Stimulated activated CD4-positive, alpha-beta T cell treated with anti-CD3 and anti-CD28 coated beads, Interleukin-1b, Interleukin-23, amount 100 ng/mL, for 24 hours (primary cell): ENCODE data around the gene DNAJC12.
"Not testable (repeated sequence)": the region's sequence is repeated elsewhere in the genome, so short reads cannot be mapped to it uniquely, and the experiment has no call there.

Source experiments
- DNase-seq, 4 experiments: peaks; one replicate each; pipeline ENCODE4 v3.0.0-alpha.2; 2020; ENCODE audit warnings: low read depth in 4 of 4, low spot score in 1 of 4

DNAJC12 gene

DNA sequence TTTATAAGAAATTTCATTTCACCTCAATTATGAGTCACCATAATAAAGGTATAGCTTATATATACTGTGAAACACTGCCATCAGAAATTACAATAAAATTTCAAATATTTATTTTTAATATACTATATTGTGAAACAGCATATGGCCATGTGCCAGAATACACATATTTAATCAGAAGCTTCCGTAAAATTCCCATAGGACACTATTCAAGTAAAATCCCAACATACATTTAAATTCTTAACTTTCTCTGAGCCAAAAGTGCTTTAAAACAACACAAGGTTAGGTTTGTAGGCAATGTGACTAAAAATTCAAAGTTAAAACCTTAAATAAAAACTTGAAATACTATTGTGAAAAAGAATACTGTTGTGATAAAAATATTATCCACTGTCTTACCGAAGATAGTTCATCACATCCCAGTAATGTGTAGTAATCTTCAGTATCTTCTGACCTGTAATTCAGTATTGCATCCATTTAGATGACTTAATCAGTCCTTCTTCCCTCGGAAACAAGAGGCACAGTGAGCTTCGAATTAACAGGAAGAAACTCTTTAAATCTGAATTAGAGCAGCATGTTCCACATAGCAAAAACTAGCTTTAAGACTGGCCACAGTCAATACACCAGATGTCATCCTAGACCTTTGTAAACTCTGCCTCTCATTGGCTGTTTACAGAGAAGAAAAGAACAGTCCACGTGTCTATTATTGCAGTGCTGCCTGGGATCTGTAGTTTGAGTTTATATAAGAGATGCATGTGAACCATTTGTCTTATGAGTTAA, at the start of gene DNAJC12:
Gene DNAJC12 (minus strand): TSS at position 648 of the 774 bp plus-strand sequence. CDS start 177 bp downstream, at position 471.
- DNase-seq, result no peak

DNA sequence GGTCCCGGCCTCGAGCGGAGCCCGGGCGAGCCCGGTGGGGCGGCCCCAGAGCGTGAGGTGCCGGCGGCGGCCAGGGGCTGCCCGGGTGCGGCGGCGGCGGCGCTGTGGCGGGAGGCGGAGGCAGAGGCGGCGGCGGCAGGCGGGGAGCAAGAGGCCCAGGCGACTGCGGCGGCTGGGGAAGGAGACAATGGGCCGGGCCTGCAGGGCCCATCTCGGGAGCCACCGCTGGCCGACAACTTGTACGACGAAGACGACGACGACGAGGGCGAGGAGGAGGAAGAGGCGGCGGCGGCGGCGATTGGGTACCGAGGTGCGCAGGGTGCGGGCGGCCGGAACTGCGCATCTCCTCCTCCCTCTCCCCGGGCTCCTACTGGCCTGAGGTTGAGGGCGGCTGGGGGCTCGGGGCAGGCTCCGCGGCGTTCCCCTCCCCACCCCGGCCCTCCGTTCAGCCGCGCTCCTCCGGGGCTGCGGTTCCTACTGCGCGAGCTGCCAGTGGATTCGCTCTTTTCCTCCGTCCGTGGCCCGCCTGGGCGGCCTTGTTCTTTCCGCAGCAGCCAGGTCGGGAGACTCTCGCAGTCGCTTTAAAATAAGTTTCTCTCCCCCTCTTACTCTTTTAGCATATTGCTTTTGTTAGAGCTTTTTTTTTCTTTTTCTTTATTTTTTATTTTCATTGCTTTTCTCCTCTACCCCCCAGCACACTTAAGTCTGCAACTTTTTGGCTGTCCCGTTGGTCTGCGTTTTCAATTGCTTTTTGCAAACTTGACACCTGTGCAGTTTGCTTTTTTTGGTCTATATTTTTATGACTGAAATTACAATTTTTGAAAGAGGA, 47.1 kb upstream of the DNAJC12 start:
- peak; percentile 48 to 64 (median 60) for DNase-seq

- peak; percentile 71 to 89 (median 80) for DNase-seq
Observed at GRCh38 chr10:67884313-67884841, 46.4 kb upstream of the DNAJC12 start, which contains the start of gene SIRT1. TSS of gene SIRT1 (plus strand) at chr10:67884656. CDS start at chr10:67884722, 66 bp downstream.

DNA sequence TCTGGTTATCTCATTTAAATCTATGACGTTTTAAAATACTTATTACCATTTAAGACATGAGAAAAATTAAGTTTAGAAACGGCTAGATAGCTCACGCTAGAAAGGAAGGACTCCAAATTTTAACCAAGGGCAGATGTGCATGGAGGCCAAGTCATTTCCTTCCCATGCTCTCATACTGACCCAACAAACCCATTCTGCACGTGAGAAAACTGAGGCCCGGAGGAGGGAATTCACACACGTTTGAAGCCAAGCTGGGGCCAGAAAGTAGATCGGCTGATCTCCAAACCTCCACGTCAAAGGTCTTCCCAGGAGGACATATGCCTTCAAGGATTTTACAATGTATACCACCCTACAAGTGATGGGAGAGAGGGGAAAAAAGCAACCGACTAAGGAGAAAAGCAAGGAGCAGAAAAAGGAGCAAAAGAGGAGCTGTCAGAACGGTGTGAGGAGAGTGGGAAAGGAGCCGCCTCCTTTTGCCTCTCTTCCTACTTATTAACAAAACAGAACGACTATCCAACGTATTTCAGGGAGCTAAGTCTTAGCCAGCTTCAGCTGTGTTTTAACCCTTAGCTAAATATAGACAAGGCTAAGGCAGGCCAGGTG, 45.8 kb upstream of the DNAJC12 start:
- no peak for DNase-seq

- DNase-seq, result no peak
Observed at GRCh38 chr10:67878133-67878532, 40.1 kb upstream of the DNAJC12 start.

GRCh38 chr10:67877421-67877820, 39.4 kb upstream of the DNAJC12 start:
- DNase-seq, result not testable (repeated sequence)

- DNase-seq, result no peak
Observed at GRCh38 chr10:67875340-67876238, 37.6 kb upstream of the DNAJC12 start.

DNA sequence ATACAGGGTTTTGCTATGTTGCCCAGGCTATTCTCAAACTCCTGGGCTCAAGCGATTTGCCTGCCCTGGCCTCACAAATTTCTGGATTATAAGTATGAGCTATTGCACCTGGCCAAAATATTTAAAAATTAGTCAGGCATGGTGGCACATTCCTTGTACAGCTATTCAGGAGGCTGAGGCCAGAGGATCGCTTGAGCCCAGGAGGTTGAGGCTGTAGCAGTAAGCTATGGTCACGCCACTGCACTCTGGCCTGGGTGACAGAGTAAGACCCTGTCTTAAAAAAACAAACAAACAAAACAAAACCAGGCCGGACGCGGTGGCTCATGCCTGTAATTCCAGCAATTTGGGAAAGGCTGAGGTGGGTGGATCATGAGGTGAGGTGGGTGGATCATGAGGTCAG, 32.0 kb upstream of the DNAJC12 start:
- no peak for DNase-seq

- DNase-seq, result no peak
Observed at GRCh38 chr10:67868132-67868531, 30.1 kb upstream of the DNAJC12 start.

- DNase-seq, result no peak
Observed at GRCh38 chr10:67864607-67865371, 26.8 kb upstream of the DNAJC12 start.

DNA sequence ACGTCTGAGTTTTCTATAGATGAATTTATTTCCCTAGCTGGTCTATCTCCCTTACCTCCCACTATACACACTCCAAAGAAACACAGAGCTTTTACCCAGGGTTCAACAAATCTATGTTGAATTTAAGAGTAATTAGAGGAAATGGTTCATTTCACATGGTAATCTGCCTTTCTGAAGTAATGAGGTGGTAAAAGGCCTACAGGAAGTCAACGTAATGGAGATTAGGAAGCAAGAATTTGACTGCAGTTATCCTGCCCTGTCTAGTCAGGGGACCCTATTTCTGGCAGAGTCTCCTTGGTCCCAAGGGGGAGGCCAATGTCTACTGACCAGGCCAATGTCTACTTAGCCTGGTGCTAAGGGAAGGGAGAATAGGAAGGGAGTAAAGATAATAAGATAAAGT, 25.1 kb upstream of the DNAJC12 start:
- DNase-seq, result no peak

DNA sequence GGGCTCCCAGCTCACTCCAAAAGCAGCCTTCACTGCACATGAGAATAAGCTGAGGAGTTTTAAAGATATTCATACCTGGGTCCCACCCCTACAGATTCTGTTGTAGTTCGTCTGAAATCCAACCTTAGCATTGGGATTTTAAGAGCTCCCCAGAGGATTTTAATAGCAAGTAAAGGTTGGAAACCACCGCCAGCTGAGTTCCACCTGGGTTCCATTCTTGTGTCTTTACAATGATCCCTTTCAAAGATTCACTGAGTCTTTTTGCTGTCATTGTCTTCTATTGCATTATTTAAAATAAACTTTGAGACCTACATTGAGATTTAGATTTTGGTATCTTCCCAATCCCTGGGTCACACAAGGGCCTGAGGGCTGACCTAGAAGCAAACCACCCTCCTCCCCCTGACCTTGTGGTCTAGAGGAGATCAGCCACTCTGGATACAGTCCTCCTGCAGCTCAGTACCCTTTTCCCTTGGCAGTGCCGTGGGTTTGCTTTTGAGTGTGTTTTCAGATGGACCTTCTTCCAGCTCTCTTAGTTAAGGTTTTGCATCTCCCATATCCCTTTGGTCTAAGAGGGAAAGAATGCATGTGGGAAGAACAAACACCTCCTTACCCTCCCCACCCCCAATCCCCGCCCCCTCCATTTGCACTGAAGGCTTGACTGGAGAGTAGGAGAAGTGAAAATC, 23.9 kb upstream of the DNAJC12 start:
- no peak for DNase-seq

GRCh38 chr10:67858971-67859370, 21.0 kb upstream of the DNAJC12 start:
- DNase-seq, result no peak

DNA sequence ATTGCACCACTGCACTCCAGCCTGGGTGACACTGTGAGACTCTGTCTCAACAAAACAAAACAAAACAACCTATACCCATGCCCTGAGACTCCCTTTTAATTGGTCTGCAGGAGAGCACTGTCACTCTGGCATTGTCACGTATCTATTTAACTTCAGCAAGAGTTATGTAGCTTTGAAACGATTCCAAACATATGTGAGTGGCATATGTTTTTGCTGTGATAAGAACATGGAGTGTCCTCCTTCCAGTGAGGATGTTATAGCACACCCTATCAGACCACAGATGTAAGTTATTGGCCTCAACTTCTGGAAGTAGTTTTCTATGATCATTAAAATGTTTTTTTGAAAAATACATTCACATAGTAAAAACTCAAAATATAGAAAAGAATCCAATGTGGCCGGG, 15.5 kb upstream of the DNAJC12 start:
- DNase-seq, result no peak

GRCh38 chr10:67852761-67853160, 14.8 kb upstream of the DNAJC12 start:
- DNase-seq, result no peak

GRCh38 chr10:67851186-67851585, 13.2 kb upstream of the DNAJC12 start:
- DNase-seq, result no peak

DNA sequence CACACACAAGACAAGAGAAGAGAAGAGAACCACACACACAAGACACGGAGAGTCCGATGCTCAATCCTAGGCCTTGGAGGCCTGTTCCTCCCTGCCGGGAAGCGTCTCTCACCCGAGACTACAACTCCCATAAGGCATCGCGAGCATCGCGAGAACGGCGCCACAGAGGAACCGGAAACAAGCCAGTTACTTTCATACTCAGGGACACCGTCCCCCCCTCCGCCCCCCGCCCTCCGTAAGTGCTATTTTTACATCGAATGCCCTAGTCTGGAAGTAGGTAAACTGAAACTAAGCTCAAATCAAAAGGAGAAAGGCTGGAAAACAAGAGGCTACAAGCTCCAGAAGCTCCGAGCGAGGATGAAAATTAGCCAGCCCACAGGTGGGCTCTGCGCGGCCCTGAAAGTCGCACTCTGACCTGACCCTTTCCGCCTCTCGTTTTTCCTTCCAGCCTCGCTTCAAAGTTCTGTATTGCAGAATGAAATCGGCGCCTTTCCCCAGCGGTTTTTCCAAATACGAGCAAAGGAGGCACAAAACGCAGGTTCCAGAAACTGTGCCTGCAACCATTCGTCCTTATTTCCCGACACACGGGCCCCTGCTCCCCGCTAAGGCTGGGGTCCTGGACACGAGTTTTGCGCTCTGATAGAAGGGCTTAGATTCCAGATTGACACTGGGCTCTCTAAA, 11.5 kb upstream of the DNAJC12 start:
- peak; percentile 82 to 89 (median 88) for DNase-seq

DNA sequence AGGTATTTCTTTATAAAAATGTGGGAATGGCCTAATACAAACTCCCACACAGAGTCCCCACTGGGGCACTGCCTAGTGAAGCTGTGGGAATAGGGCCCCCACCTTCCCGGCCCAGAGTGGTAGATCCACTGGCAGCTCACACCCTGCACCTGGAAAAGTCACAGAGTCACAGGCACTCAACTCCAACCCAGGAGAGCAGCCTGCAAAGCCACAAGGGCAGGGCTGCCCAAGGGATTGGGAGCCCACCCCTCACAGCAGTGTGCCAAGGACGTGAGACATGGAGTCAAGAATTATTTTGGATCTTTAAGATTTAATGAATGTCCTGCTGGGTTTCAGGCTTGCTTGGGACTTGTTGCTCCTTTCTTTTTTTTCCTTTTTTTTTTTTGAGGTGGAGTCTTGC, 5.3 kb upstream of the DNAJC12 start:
- no peak for DNase-seq

- DNase-seq, result no peak
Observed at GRCh38 chr10:67841737-67842136, 3.7 kb upstream of the DNAJC12 start.
